Measurements from ENCODE around the gene ZCCHC8.

DNA sequence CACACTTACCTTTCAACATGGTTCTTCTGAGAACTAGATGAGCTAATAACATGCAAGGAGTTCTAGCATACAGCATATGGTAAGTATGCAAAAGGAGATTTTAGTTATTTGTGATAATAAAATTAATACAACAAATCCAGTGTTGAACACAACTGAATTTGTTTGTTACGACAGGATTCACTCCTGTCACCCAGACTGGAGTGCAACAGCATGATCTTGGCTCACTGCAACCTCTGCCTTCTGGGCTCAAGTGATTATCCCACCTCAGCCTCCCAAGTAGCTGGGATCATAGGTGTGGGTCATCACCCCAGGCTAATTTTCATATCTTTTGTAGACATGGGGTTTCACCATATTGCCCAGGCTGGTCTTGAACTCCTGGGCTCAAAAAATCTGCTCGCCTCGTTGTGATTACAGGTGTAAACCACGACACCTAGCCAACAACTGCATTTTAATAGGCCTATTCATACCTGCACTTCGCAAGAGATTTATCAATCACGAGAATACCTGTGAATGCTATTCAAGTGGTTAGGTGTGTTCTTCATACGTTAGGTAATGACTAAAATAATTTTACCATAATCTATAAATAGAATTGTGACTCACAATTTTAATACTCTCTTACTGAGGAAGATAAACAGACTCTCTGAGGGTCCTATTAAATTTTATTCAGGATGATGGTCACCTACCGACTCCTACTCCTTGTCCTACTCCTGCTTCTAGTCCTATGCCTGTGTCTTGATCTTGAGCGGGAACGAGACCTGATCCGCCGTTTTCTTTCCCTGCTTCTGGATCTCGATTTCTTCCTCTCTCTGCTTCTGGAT, 16.0 kb upstream of the ZCCHC8 start:
- TF ChIP-seq, protein P1, sequence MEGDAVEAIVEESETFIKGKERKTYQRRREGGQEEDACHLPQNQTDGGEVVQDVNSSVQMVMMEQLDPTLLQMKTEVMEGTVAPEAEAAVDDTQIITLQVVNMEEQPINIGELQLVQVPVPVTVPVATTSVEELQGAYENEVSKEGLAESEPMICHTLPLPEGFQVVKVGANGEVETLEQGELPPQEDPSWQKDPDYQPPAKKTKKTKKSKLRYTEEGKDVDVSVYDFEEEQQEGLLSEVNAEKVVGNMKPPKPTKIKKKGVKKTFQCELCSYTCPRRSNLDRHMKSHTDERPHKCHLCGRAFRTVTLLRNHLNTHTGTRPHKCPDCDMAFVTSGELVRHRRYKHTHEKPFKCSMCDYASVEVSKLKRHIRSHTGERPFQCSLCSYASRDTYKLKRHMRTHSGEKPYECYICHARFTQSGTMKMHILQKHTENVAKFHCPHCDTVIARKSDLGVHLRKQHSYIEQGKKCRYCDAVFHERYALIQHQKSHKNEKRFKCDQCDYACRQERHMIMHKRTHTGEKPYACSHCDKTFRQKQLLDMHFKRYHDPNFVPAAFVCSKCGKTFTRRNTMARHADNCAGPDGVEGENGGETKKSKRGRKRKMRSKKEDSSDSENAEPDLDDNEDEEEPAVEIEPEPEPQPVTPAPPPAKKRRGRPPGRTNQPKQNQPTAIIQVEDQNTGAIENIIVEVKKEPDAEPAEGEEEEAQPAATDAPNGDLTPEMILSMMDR (conservative IDR thresholded peaks at IDR 0.05 in 1 of 2, IDR thresholded peaks at IDR 0.05 in 1 of 2; ENCODE audit: low read depth in 1 of 2, low read length in 2 of 2): no peak
- TF ChIP-seq EZH2 (IDR thresholded peaks at IDR 0.05; ENCODE audit: low read length, missing control alignments): no peak

Data from fibroblast of lung (primary cell).